IMR-90 (cell line): ENCODE data around the gene DPEP3.

Source experiments
- CTCF ChIP-seq: conservative IDR thresholded peaks from 2 replicates; pipeline ENCODE4 v1.5.1; 2012; ENCODE audit warnings: mild to moderate bottlenecking, low read depth, low read length, improper control_type of control experiment
- POLR2A ChIP-seq: IDR thresholded peaks from 2 replicates; pipeline ENCODE4 v1.6.1; 2012; ENCODE audit warnings: mild to moderate bottlenecking, low read depth, low read length

GRCh38 chr16:67969254-67970039, 10.9 kb downstream of the DPEP3 start:
- TF ChIP-seq POLR2A (no peak), CTCF (no peak)
